Measurements from ENCODE around the gene PPP2R2B.

GRCh38 chr5:146592352-146592751 is 286.2 kb downstream of the PPP2R2B start:
- TF ChIP-seq CTCF (IDR thresholded peaks at IDR 0.05) (no peak), POLR2A (IDR thresholded peaks at IDR 0.05) (no peak)

Data from esophagus squamous epithelium (tissue), 4 donors.